ENCODE data around the gene FGD1. TPM values are rescaled to one million over a fixed set of nuclear protein-coding genes. Genes with fewer than 3 reads are reported as not detected.

FGD1 gene
- total and polyA plus RNA-seq, 2 of the 13 experiments (the other 11 are each of a cell fraction or from before 2014, with no cell fraction given): 0.36 to 0.62 TPM

DNA sequence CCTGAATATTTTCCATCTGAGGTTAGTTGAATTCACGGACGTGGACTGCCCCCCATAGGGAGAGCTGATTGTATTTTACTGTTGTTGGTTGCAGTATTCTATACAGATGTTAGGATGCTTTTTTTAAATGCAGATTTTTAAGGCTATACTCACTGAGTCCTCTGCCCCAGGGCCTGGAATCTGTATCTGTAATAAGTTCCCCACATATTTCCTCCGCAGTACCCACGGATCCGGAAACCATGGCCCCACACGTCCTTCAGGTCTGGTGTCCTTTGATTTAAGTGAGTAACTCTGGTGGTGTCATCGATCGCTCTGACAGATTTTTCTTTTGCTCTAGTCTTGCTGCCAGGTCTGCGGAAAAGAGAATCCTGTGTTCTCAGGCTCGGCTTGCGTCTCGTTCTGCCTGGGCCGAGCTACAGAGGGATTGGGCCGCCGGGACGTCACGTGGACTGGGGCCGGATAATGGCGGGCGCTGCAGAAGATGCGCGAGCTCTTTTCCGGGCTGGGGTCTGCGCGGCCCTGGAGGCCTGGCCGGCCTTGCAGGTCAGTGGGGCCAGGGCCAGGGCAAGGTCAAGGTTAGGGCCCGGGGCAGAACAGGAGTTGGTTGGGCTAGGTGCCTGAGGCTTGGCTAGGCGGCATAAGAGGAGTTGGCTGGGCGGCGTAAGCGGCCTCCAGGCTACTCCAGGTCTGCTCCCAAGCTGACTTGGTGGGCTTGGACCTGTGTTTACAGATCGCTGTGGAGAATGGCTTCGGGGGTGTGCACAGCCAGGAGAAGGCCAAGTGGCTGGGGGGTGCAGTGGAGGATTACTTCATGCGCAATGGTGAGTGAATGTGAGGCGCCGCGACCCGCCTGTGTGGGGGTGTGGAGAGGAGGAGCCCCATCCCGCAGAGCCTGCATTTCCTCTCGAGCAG, 55.8 kb downstream of the FGD1 start, which contains the start of gene TSR2 (continued):
- TF ChIP-seq, protein P1, sequence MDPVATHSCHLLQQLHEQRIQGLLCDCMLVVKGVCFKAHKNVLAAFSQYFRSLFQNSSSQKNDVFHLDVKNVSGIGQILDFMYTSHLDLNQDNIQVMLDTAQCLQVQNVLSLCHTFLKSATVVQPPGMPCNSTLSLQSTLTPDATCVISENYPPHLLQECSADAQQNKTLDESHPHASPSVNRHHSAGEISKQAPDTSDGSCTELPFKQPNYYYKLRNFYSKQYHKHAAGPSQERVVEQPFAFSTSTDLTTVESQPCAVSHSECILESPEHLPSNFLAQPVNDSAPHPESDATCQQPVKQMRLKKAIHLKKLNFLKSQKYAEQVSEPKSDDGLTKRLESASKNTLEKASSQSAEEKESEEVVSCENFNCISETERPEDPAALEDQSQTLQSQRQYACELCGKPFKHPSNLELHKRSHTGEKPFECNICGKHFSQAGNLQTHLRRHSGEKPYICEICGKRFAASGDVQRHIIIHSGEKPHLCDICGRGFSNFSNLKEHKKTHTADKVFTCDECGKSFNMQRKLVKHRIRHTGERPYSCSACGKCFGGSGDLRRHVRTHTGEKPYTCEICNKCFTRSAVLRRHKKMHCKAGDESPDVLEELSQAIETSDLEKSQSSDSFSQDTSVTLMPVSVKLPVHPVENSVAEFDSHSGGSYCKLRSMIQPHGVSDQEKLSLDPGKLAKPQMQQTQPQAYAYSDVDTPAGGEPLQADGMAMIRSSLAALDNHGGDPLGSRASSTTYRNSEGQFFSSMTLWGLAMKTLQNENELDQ (CRISPR knock-in tag; IDR thresholded peaks at IDR 0.05; ENCODE audit: borderline replicate concordance): no peak
- TF ChIP-seq ZNF138 (CRISPR knock-in tag; IDR thresholded peaks at IDR 0.05; ENCODE audit: low read depth) (no peak), KLF16 (CRISPR knock-in tag; IDR thresholded peaks at IDR 0.05) (no peak), MXD4 (CRISPR knock-in tag; IDR thresholded peaks at IDR 0.05) (peak; percentile 30; the same call in 1 of the 2 replicates), ATRX (CRISPR knock-in tag; IDR thresholded peaks at IDR 0.05; ENCODE audit: borderline replicate concordance) (no peak), ASH2L (IDR thresholded peaks at IDR 0.05; ENCODE audit: insufficient read length, low read depth, low read length) (peak; percentile 65), NKX3-1 (CRISPR knock-in tag; IDR thresholded peaks at IDR 0.05) (no peak; the same call in 1 of the 2 replicates), ZNF275 (CRISPR knock-in tag; IDR thresholded peaks at IDR 0.05; ENCODE audit: borderline replicate concordance) (no peak), JUNB (CRISPR knock-in tag; IDR thresholded peaks at IDR 0.05; ENCODE audit: borderline replicate concordance) (no peak), ZNF451 (CRISPR knock-in tag; IDR thresholded peaks at IDR 0.05) (no peak), CHD4 (IDR thresholded peaks at IDR 0.05; ENCODE audit: borderline replicate concordance, low read length) (no peak), NFYB (CRISPR knock-in tag; IDR thresholded peaks at IDR 0.05) (peak; percentile 79), ETV5 (CRISPR knock-in tag; IDR thresholded peaks at IDR 0.05; ENCODE audit: borderline replicate concordance) (peak; percentile 36; the same call in 1 of the 2 replicates), ZNF17 (CRISPR knock-in tag; IDR thresholded peaks at IDR 0.05) (no peak), NR2F6 (IDR thresholded peaks at IDR 0.05) (no peak), NR2F6 (CRISPR knock-in tag; IDR thresholded peaks at IDR 0.05) (no peak), ZNF264 (CRISPR knock-in tag; IDR thresholded peaks at IDR 0.05) (no peak), ZNF788 (CRISPR knock-in tag; IDR thresholded peaks at IDR 0.05; ENCODE audit: borderline replicate concordance) (peak; percentile 54; the same call in 1 of the 2 replicates), ZC3H13 (CRISPR knock-in tag; IDR thresholded peaks at IDR 0.05) (no peak), E2F5 (CRISPR knock-in tag; conservative IDR thresholded peaks at IDR 0.05) (no peak)
- TF ChIP-seq, protein P2, sequence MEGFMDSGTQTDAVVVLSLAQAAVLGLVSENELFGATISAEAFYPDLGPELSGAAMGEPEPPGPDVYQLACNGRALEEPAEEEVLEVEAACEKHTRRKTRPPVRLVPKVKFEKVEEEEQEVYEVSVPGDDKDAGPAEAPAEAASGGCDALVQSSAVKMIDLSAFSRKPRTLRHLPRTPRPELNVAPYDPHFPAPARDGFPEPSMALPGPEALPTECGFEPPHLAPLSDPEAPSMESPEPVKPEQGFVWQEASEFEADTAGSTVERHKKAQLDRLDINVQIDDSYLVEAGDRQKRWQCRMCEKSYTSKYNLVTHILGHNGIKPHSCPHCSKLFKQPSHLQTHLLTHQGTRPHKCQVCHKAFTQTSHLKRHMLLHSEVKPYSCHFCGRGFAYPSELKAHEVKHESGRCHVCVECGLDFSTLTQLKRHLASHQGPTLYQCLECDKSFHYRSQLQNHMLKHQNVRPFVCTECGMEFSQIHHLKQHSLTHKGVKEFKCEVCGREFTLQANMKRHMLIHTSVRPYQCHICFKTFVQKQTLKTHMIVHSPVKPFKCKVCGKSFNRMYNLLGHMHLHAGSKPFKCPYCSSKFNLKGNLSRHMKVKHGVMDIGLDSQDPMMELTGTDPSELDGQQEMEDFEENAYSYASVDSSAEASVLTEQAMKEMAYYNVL (CRISPR knock-in tag; IDR thresholded peaks at IDR 0.05; ENCODE audit: borderline replicate concordance): no peak
- TF ChIP-seq, protein P3, sequence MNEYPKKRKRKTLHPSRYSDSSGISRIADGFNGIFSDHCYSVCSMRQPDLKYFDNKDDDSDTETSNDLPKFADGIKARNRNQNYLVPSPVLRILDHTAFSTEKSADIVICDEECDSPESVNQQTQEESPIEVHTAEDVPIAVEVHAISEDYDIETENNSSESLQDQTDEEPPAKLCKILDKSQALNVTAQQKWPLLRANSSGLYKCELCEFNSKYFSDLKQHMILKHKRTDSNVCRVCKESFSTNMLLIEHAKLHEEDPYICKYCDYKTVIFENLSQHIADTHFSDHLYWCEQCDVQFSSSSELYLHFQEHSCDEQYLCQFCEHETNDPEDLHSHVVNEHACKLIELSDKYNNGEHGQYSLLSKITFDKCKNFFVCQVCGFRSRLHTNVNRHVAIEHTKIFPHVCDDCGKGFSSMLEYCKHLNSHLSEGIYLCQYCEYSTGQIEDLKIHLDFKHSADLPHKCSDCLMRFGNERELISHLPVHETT (CRISPR knock-in tag; conservative IDR thresholded peaks at IDR 0.05): no peak

Measured in HepG2 (cell line).